ENCODE data around the gene PCNT.

The PCNT gene

DNA sequence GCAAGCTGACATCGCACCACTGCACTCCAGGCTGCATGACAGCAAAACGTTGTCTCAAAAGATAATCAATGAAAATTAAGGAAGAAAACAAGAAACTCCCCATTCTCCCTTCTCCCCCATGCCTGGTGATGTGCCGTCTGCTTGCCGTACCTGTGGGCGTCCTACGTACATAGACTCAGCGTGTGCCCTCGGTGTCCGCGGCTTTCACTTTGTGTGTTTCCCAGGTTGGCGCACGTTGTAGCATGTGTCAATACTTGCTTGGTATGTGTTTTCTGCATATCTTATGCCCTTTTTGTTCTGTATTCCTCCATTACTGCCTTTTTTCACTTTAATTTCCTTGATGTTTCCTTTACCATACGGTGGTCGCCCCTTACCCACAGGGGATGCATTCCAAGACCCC, 53.8 kb downstream of the PCNT start:
- no peaks in the 10 kb centered on the region for H3K4me1 ChIP-seq (ENCODE audit: control insufficient read depth, insufficient read depth, low read length)
- no peak overlapping the region for H3K4me3 ChIP-seq (ENCODE audit: low read length)
- no peaks in the 10 kb centered on the region for H3K27me3 ChIP-seq (ENCODE audit: control insufficient read depth, insufficient read depth, low read length)
- H3K9me3 ChIP-seq (replicated peaks; ENCODE audit: low read length): peaks cover 2% of the 10 kb centered on the region
- no peak overlapping the region for H3K9ac ChIP-seq (ENCODE audit: low read depth, low read length)
- H3K4me2 ChIP-seq (ENCODE audit: low read length): no peak overlapping the region
- H3K36me3 ChIP-seq (ENCODE audit: insufficient read depth, low read length): peaks cover 5% of the 10 kb centered on the region

GRCh38 chr21:46379105-46379504, 55.1 kb downstream of the PCNT start:
- H3K4me3 ChIP-seq (ENCODE audit: low read length): no peak overlapping the region
- peaks cover 2% of the 10 kb centered on the region for H3K9me3 ChIP-seq (replicated peaks; ENCODE audit: low read length)
- peaks cover 5% of the 10 kb centered on the region for H3K36me3 ChIP-seq (ENCODE audit: insufficient read depth, low read length)
- no peak overlapping the region for H3K9ac ChIP-seq (ENCODE audit: low read depth, low read length)
- H3K4me1 ChIP-seq (ENCODE audit: control insufficient read depth, insufficient read depth, low read length): no peaks in the 10 kb centered on the region
- H3K4me2 ChIP-seq (ENCODE audit: low read length): no peak overlapping the region
- no peaks in the 10 kb centered on the region for H3K27me3 ChIP-seq (ENCODE audit: control insufficient read depth, insufficient read depth, low read length)

- Histone ChIP-seq H3K9me3 (replicated peaks; ENCODE audit: low read length) (peaks cover 2% of the 10 kb centered on the region), H3K4me3 (ENCODE audit: low read length) (no peak overlapping the region), H3K9ac (ENCODE audit: low read depth, low read length) (no peak overlapping the region), H3K4me2 (ENCODE audit: low read length) (no peak overlapping the region), H3K4me1 (ENCODE audit: control insufficient read depth, insufficient read depth, low read length) (no peaks in the 10 kb centered on the region), H3K27me3 (ENCODE audit: control insufficient read depth, insufficient read depth, low read length) (no peaks in the 10 kb centered on the region), H3K36me3 (ENCODE audit: insufficient read depth, low read length) (peaks cover 10% of the 10 kb centered on the region)
These were observed 55.7 kb downstream of the PCNT start for GRCh38 chr21:46379691-46380090.

- Histone ChIP-seq H3K9ac (ENCODE audit: low read depth, low read length) (no peak overlapping the region), H3K4me2 (ENCODE audit: low read length) (no peak overlapping the region), H3K27me3 (ENCODE audit: control insufficient read depth, insufficient read depth, low read length) (no peaks in the 10 kb centered on the region), H3K4me1 (ENCODE audit: control insufficient read depth, insufficient read depth, low read length) (no peaks in the 10 kb centered on the region), H3K36me3 (ENCODE audit: insufficient read depth, low read length) (peaks cover 22% of the 10 kb centered on the region), H3K9me3 (replicated peaks; ENCODE audit: low read length) (peaks cover 2% of the 10 kb centered on the region), H3K4me3 (ENCODE audit: low read length) (no peak overlapping the region)
These were observed 57.6 kb downstream of the PCNT start for GRCh38 chr21:46381541-46381940.

DNA sequence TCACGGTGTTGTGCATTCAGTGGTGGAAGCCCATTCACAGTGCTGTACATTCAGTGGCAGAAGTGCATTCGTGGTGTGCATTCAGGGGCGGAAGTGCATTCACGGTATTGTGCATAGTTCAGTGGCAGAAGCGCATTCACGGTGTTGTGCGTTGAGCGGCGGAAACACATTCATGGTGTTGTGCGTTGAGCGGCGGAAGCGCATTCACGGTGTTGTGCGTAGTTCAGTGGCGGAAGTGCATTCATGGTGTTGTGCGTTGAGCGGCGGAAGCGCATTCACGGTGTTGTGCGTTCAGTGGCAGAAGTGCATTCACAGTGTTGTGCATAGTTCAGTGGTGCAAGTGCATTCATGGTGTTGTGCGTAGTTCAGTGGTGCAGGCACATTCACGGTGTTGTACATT, 60.6 kb downstream of the PCNT start:
- H3K36me3 ChIP-seq (ENCODE audit: insufficient read depth, low read length): peaks cover 39% of the 10 kb centered on the region
- H3K4me2 ChIP-seq (ENCODE audit: low read length): no peak overlapping the region
- H3K27me3 ChIP-seq (ENCODE audit: control insufficient read depth, insufficient read depth, low read length): no peaks in the 10 kb centered on the region
- no peaks in the 10 kb centered on the region for H3K4me1 ChIP-seq (ENCODE audit: control insufficient read depth, insufficient read depth, low read length)
- H3K4me3 ChIP-seq (ENCODE audit: low read length): no peak overlapping the region
- H3K9me3 ChIP-seq (replicated peaks; ENCODE audit: low read length): peaks cover 2% of the 10 kb centered on the region
- H3K9ac ChIP-seq (ENCODE audit: low read depth, low read length): no peak overlapping the region

DNA sequence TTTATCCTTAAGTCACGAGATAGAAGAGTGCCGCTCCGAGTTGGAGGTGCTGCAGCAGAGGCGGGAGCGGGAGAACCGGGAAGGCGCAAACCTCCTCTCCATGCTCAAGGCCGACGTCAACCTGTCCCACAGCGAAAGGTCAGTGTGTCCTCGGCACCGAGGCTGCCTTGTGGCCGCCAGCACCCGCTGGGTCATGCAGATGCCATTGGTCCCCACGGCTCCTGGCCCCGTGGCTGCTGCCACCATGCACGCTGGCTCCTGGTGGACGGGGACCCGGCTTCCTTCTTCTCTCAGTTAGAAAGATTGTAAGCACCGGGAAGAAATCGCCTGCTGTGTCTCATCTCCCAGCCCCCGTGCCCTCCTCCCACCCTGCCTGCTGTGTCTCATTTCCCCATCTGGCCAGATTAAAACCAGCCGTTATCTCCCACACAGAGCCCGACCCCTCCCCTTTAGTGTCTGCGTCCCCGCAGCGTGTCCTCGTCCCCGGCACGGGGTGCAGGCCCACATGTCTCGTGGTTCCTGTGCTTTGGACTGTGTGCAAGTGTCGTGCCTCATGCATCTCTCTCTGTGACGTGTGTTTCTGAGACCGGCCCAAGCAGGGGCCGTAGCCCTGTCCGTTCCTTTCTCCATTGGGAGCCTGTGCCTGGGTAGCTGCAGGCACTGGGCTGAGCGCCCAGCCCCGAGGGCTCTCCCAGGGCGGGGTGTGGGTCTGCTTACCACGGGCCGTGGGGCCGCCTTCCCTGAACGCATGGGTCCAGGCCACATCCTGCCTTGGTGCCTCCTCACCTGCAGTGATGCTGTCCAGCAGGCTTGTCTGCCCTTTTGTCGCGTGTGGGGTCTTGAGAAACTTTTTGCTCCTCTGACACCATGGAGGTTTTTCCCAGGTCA, 62.1 kb downstream of the PCNT start:
- Histone ChIP-seq H3K4me2 (ENCODE audit: low read length) (no peak overlapping the region), H3K36me3 (ENCODE audit: insufficient read depth, low read length) (peaks cover 49% of the 10 kb centered on the region), H3K9me3 (replicated peaks; ENCODE audit: low read length) (peaks cover 2% of the 10 kb centered on the region), H3K4me3 (ENCODE audit: low read length) (no peak overlapping the region), H3K4me1 (ENCODE audit: control insufficient read depth, insufficient read depth, low read length) (no peaks in the 10 kb centered on the region), H3K9ac (ENCODE audit: low read depth, low read length) (no peak overlapping the region), H3K27me3 (ENCODE audit: control insufficient read depth, insufficient read depth, low read length) (no peaks in the 10 kb centered on the region)

DNA sequence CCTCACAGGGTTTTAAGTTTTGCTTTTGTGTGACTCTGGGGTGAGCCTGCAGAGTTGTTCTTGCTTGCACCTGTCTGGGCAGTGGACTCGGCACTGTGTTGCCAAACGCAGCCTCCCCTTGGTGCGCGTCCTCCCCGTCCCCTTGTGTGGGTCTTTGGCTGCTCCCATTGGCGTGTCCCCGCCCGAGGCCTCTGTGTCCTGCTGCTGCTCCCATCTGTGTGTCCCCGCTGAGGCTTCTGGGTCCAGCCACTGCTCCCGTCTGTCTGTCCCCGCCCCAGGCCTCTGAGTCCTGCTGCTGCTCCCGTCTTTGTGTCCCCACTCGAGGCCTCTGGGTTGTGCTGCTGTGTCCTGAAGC, 62.8 kb downstream of the PCNT start:
- Histone ChIP-seq H3K9ac (ENCODE audit: low read depth, low read length) (no peak overlapping the region), H3K9me3 (replicated peaks; ENCODE audit: low read length) (peaks cover 2% of the 10 kb centered on the region), H3K4me1 (ENCODE audit: control insufficient read depth, insufficient read depth, low read length) (no peaks in the 10 kb centered on the region), H3K4me2 (ENCODE audit: low read length) (no peak overlapping the region), H3K27me3 (ENCODE audit: control insufficient read depth, insufficient read depth, low read length) (no peaks in the 10 kb centered on the region), H3K36me3 (ENCODE audit: insufficient read depth, low read length) (peaks cover 54% of the 10 kb centered on the region), H3K4me3 (ENCODE audit: low read length) (no peak overlapping the region)

DNA sequence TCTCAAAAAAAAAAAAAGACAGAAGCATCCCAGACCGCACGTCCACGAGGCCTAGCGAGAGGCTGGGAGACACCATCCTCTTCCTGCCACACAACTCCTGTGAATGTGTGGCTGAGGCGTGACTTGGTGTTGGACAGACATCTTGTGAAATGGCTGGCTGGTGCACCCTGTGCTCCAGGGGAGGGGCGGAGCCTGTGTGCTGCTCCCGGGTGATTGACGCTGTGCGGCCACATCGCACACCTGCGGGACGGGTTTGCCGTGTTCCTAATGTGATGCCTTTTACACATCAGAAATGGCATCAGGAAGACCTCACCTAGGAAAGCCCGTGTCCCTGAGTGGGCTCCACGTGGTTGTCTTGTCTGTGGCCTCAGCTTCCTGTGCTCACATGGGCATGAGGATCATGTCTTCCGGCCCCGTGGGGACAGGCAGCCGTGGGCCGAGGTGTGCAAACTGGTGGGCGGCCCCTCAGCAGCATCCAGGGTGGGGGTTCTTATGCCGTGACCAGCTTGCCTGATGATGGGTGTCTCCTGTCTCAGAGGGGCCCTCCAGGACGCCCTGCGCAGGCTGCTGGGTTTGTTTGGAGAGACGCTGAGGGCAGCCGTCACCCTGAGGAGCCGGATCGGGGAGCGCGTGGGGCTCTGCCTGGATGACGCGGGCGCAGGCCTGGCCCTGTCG, 64.4 kb downstream of the PCNT start:
- peaks cover 11% of the 10 kb centered on the region for H3K4me1 ChIP-seq (ENCODE audit: control insufficient read depth, insufficient read depth, low read length)
- H3K9me3 ChIP-seq (replicated peaks; ENCODE audit: low read length): no peaks in the 10 kb centered on the region
- H3K9ac ChIP-seq (ENCODE audit: low read depth, low read length): no peak overlapping the region
- no peaks in the 10 kb centered on the region for H3K27me3 ChIP-seq (ENCODE audit: control insufficient read depth, insufficient read depth, low read length)
- H3K4me2 ChIP-seq (ENCODE audit: low read length): no peak overlapping the region
- no peak overlapping the region for H3K4me3 ChIP-seq (ENCODE audit: low read length)
- peaks cover 51% of the 10 kb centered on the region for H3K36me3 ChIP-seq (ENCODE audit: insufficient read depth, low read length)

DNA sequence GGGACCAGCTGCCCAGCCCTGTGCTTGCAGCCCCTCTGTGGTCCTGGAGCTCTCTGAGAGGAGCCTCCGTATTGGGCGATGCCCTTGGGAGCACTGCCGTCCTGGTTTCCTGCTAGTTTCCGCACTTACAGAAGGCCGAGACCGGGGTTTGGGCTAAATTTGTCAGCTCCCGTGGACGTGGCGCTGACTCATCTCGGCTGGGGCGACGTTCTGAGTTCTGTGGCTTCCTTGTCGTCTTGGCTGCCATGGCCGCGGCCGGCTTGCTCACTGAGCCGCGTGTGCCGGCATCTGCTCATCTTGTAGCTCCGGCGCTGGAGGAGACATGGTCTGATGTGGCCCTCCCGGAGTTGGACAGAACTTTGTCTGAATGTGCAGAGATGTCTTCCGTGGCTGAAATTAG, 64.9 kb downstream of the PCNT start:
- Histone ChIP-seq H3K9me3 (replicated peaks; ENCODE audit: low read length) (no peaks in the 10 kb centered on the region), H3K4me3 (ENCODE audit: low read length) (no peak overlapping the region), H3K4me2 (ENCODE audit: low read length) (no peak overlapping the region), H3K9ac (ENCODE audit: low read depth, low read length) (no peak overlapping the region), H3K4me1 (ENCODE audit: control insufficient read depth, insufficient read depth, low read length) (peaks cover 17% of the 10 kb centered on the region), H3K27me3 (ENCODE audit: control insufficient read depth, insufficient read depth, low read length) (no peaks in the 10 kb centered on the region), H3K36me3 (ENCODE audit: insufficient read depth, low read length) (peaks cover 52% of the 10 kb centered on the region)

GRCh38 chr21:46390603-46391545, 66.9 kb downstream of the PCNT start:
- H3K9ac ChIP-seq (ENCODE audit: low read depth, low read length): no peak overlapping the region
- H3K36me3 ChIP-seq (ENCODE audit: insufficient read depth, low read length): peaks cover 43% of the 10 kb centered on the region
- no peak overlapping the region for H3K4me3 ChIP-seq (ENCODE audit: low read length)
- H3K9me3 ChIP-seq (replicated peaks; ENCODE audit: low read length): no peaks in the 10 kb centered on the region
- no peak overlapping the region for H3K4me2 ChIP-seq (ENCODE audit: low read length)
- no peaks in the 10 kb centered on the region for H3K27me3 ChIP-seq (ENCODE audit: control insufficient read depth, insufficient read depth, low read length)
- H3K4me1 ChIP-seq (ENCODE audit: control insufficient read depth, insufficient read depth, low read length): peaks cover 21% of the 10 kb centered on the region

DNA sequence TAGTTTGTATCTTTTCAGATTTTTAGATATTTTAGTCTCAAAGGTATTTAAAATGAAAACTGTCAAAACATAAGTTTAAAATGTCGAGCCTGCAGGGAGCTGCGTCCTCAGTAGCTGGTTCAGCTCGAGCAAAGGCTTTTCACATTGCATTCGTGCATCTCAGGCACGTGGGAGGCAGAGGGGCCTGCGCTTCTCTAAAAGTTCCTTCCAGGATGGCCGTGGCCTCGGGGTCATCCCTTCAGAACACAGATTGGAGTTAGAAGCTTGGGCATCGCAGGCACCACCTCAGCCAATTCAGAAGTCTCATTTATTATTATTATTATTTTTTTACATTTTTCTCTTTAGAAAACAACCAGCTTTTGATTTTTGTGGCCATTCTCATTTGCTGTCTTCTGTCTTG, 67.8 kb downstream of the PCNT start:
- Histone ChIP-seq H3K4me2 (ENCODE audit: low read length) (no peak overlapping the region), H3K4me3 (ENCODE audit: low read length) (no peak overlapping the region), H3K9me3 (replicated peaks; ENCODE audit: low read length) (no peaks in the 10 kb centered on the region), H3K36me3 (ENCODE audit: insufficient read depth, low read length) (peaks cover 36% of the 10 kb centered on the region), H3K4me1 (ENCODE audit: control insufficient read depth, insufficient read depth, low read length) (peaks cover 21% of the 10 kb centered on the region), H3K27me3 (ENCODE audit: control insufficient read depth, insufficient read depth, low read length) (no peaks in the 10 kb centered on the region), H3K9ac (ENCODE audit: low read depth, low read length) (no peak overlapping the region)

Measured in skeletal muscle satellite cell (primary cell).